ENCODE measurements around the gene LTC4S. TPM values are rescaled to one million over a fixed set of nuclear protein-coding genes. Genes with fewer than 3 reads are reported as not detected.

LTC4S gene
- total RNA-seq, 2 experiments from 2014 or later = 0.44 to 4.5 TPM

- Histone ChIP-seq H3K27ac (ENCODE audit: low read depth, low read length, poor library complexity, severe bottlenecking) (no peak overlapping the region), H3K9me2 (ENCODE audit: insufficient read depth, low read length) (no peaks in the 10 kb centered on the region), H3K79me2 (ENCODE audit: insufficient read depth, low read depth, low read length) (peaks cover 6% of the 10 kb centered on the region; the same call in 1 of the 2 replicates), H3K4me2 (ENCODE audit: low read length) (no peak overlapping the region), H3K9me3 (ENCODE audit: low read length) (no peaks in the 10 kb centered on the region), H4K20me1 (ENCODE audit: insufficient read depth, low read length) (no peaks in the 10 kb centered on the region), H3K4me3 (ENCODE audit: low read depth, low read length, poor library complexity, severe bottlenecking) (no peak overlapping the region), H3K4me1 (ENCODE audit: insufficient read depth, low read length, poor library complexity, severe bottlenecking) (peaks cover 24% of the 10 kb centered on the region), H3K36me3 (ENCODE audit: insufficient read depth, low read length) (no peaks in the 10 kb centered on the region), H2AFZ (ENCODE audit: low read length) (no peak overlapping the region)
- BruUV-seq (replicated peaks) = no TSS peak
- intact Hi-C loops (cut with micrococcal nuclease; ENCODE audit: unreplicated experiment) = no loop called here
- ChIA-PET CTCF (ENCODE audit: unreplicated experiment) (no interaction called here), POLR2A (no interaction called here)
- DNase-seq (ENCODE audit: low spot score) = no peak
- no peak for TF ChIP-seq EZH2phosphoT487 (IDR thresholded peaks at IDR 0.05; ENCODE audit: borderline replicate concordance, low read depth, low read length)
- no peak for TF ChIP-seq CTCF (conservative IDR thresholded peaks at IDR 0.05; ENCODE audit: low read length)
Measured at GRCh38 chr5:179816401-179816795, 22.6 kb downstream of the LTC4S start.

GRCh38 chr5:179816796-179817469 lies 23.1 kb downstream of the LTC4S start:
- Histone ChIP-seq H3K4me1 (ENCODE audit: insufficient read depth, low read length, poor library complexity, severe bottlenecking) (peaks cover 25% of the 10 kb centered on the region), H3K4me2 (ENCODE audit: low read length) (no peak overlapping the region), H3K9me3 (ENCODE audit: low read length) (no peaks in the 10 kb centered on the region), H2AFZ (ENCODE audit: low read length) (no peak overlapping the region), H3K4me3 (ENCODE audit: low read depth, low read length, poor library complexity, severe bottlenecking) (no peak overlapping the region), H3K79me2 (ENCODE audit: insufficient read depth, low read depth, low read length) (peaks cover 11% of the 10 kb centered on the region; the same call in 1 of the 2 replicates), H4K20me1 (ENCODE audit: insufficient read depth, low read length) (peaks cover 2% of the 10 kb centered on the region; the same call in 1 of the 2 replicates), H3K27ac (ENCODE audit: low read depth, low read length, poor library complexity, severe bottlenecking) (no peak overlapping the region), H3K9me2 (ENCODE audit: insufficient read depth, low read length) (no peaks in the 10 kb centered on the region), H3K36me3 (ENCODE audit: insufficient read depth, low read length) (no peaks in the 10 kb centered on the region)
- intact Hi-C loops (cut with micrococcal nuclease; ENCODE audit: unreplicated experiment) = no loop called here
- no TSS peak for BruUV-seq (replicated peaks)
- DNase-seq (ENCODE audit: low spot score) = no peak
- TF ChIP-seq EZH2phosphoT487 (IDR thresholded peaks at IDR 0.05; ENCODE audit: borderline replicate concordance, low read depth, low read length) = no peak
- no peak for TF ChIP-seq CTCF (conservative IDR thresholded peaks at IDR 0.05; ENCODE audit: low read length)
- ChIA-PET CTCF (ENCODE audit: unreplicated experiment) (no interaction called here), POLR2A (no interaction called here)

- Histone ChIP-seq H3K36me3 (ENCODE audit: insufficient read depth, low read length) (no peaks in the 10 kb centered on the region), H3K27ac (ENCODE audit: low read depth, low read length, poor library complexity, severe bottlenecking) (no peak overlapping the region), H4K20me1 (ENCODE audit: insufficient read depth, low read length) (peaks cover 4% of the 10 kb centered on the region; the same call in 1 of the 2 replicates), H3K9me3 (ENCODE audit: low read length) (no peaks in the 10 kb centered on the region), H3K4me1 (ENCODE audit: insufficient read depth, low read length, poor library complexity, severe bottlenecking) (peaks cover 30% of the 10 kb centered on the region), H3K9me2 (ENCODE audit: insufficient read depth, low read length) (no peaks in the 10 kb centered on the region), H3K79me2 (ENCODE audit: insufficient read depth, low read depth, low read length) (peaks cover 16% of the 10 kb centered on the region; the same call in 1 of the 2 replicates), H2AFZ (ENCODE audit: low read length) (no peak overlapping the region), H3K4me3 (ENCODE audit: low read depth, low read length, poor library complexity, severe bottlenecking) (no peak overlapping the region), H3K4me2 (ENCODE audit: low read length) (no peak overlapping the region)
- TF ChIP-seq EZH2phosphoT487 (IDR thresholded peaks at IDR 0.05; ENCODE audit: borderline replicate concordance, low read depth, low read length) (no peak), CTCF (conservative IDR thresholded peaks at IDR 0.05; ENCODE audit: low read length) (no peak)
- no TSS peak for BruUV-seq (replicated peaks)
- CTCF ChIA-PET (ENCODE audit: unreplicated experiment) = no interaction called here
- no peak for DNase-seq (ENCODE audit: low spot score)
- intact Hi-C loops (cut with micrococcal nuclease; ENCODE audit: unreplicated experiment) = no loop called here
- POLR2A ChIA-PET = no interaction called here
Measured at GRCh38 chr5:179817470-179817840, 23.7 kb downstream of the LTC4S start.
